ENCODE data around the gene PAMR1.

PAMR1 gene

GRCh38 chr11:35564245-35564595, 38.8 kb upstream of the PAMR1 start:
- DNase-seq (ENCODE audit: extremely low spot score), result no peak
- ChIA-PET POLR2A (no interaction called here), CTCF (interaction anchor here (1.1 kb wide), 1 partner anchor 19 kb away, joined by 3 read pairs; no protein-coding TSS in a partner anchor)
- TF ChIP-seq CTCF (IDR thresholded peaks at IDR 0.05; ENCODE audit: control extremely low read depth, extremely low read depth, low read depth, missing control alignments), result no peak

- no peak for DNase-seq (ENCODE audit: extremely low spot score)
- CTCF ChIA-PET, result interaction anchor here (1.1 to 1.8 kb wide), 2 partner anchors 18 to 20 kb away, joined by 3 to 6 read pairs; no protein-coding TSS in a partner anchor
- no peak for TF ChIP-seq CTCF (IDR thresholded peaks at IDR 0.05; ENCODE audit: control extremely low read depth, extremely low read depth, low read depth, missing control alignments)
- POLR2A ChIA-PET, result no interaction called here
These were observed 38.2 kb upstream of the PAMR1 start for GRCh38 chr11:35563484-35564244.

- ChIA-PET POLR2A (no interaction called here), CTCF (no interaction called here)
- DNase-seq (ENCODE audit: extremely low spot score), result no peak
- TF ChIP-seq CTCF (IDR thresholded peaks at IDR 0.05; ENCODE audit: control extremely low read depth, extremely low read depth, low read depth, missing control alignments), result no peak
These were observed 34.5 kb upstream of the PAMR1 start for GRCh38 chr11:35559949-35560348.

GRCh38 chr11:35558513-35558912, 33.1 kb upstream of the PAMR1 start:
- no peak for TF ChIP-seq CTCF (IDR thresholded peaks at IDR 0.05; ENCODE audit: control extremely low read depth, extremely low read depth, low read depth, missing control alignments)
- DNase-seq (ENCODE audit: extremely low spot score), result no peak
- CTCF ChIA-PET, result interaction anchor here (0.9 kb wide), 1 partner anchor 74 kb away, joined by 3 read pairs; no protein-coding TSS in a partner anchor
- POLR2A ChIA-PET, result no interaction called here

- no peak for TF ChIP-seq CTCF (IDR thresholded peaks at IDR 0.05; ENCODE audit: control extremely low read depth, extremely low read depth, low read depth, missing control alignments)
- no peak for DNase-seq (ENCODE audit: extremely low spot score)
- POLR2A ChIA-PET, result no interaction called here
- CTCF ChIA-PET, result no interaction called here
These were observed 30.1 kb upstream of the PAMR1 start for GRCh38 chr11:35555488-35555887.

GRCh38 chr11:35554491-35555437, 29.3 kb upstream of the PAMR1 start:
- ChIA-PET CTCF (no interaction called here), POLR2A (no interaction called here)
- DNase-seq (ENCODE audit: extremely low spot score), result no peak
- no peak for TF ChIP-seq CTCF (IDR thresholded peaks at IDR 0.05; ENCODE audit: control extremely low read depth, extremely low read depth, low read depth, missing control alignments)
